GM10248 (cell line): ENCODE results near the gene PBLD.
A peak's percentile ranks its signal among the peaks of the same experiment; 100 is the strongest.

Experiments used
- CTCF ChIA-PET: fragments of 300-600 bp; sonication (Branson Sonifier 250); formaldehyde crosslinking; extraction: SDS; loops from one replicate; lab custom pipeline; 2021; ENCODE audit warnings: antibody characterized with exemption; lab: Yijun Ruan, JAX
- POLR2A ChIA-PET: fragments of 350-650 bp; sonication (Branson Sonifier 250); formaldehyde crosslinking; extraction: SDS; loops from one replicate; lab custom pipeline; 2020; ENCODE audit warnings: antibody characterized with exemption; lab: Yijun Ruan, JAX
- DNase-seq: peaks from one replicate; pipeline ENCODE4 v3.0.0; 2012; ENCODE audit errors: extremely low spot score
- CTCF ChIP-seq: IDR thresholded peaks from 2 replicates; pipeline ENCODE4 v1.5.1; 2012; ENCODE audit warnings: mild to moderate bottlenecking, low read depth; ENCODE audit errors: extremely low read depth, missing control alignments, control extremely low read depth

The PBLD gene

GRCh38 chr10:68332259-68333057, at the start of gene PBLD:
Gene PBLD (minus strand): TSS chr10:68332928. CDS start chr10:68306844, 26,084 bp downstream.
- ChIA-PET CTCF (interaction anchor here (0.8 to 3.4 kb wide), 5 partner anchors 9 to 477 kb away, joined by 3 to 14 read pairs (median 4); partner anchors contain the start of gene RUFY2), POLR2A (interaction anchor here (0.6 to 1.2 kb wide), 4 partner anchors 101 to 1418 kb away, joined by 3 to 8 read pairs (median 3); no protein-coding TSS in a partner anchor)
- TF ChIP-seq CTCF = peak; percentile 57
- DNase-seq = peak; percentile 43

GRCh38 chr10:68371604-68372003, 38.9 kb upstream of the PBLD start:
- TF ChIP-seq CTCF = no peak
- DNase-seq = no peak
- ChIA-PET CTCF (interaction anchor here (2.1 to 3.3 kb wide), 2 partner anchors 9 to 35 kb away, joined by 6 to 15 read pairs; partner anchors contain the start of gene RUFY2), POLR2A (no interaction called here)

- DNase-seq = no peak
- POLR2A ChIA-PET = no interaction called here
- TF ChIP-seq CTCF = no peak
- CTCF ChIA-PET = interaction anchor here (1.6 kb wide), 1 partner anchor 19 kb away, joined by 5 read pairs; no protein-coding TSS in a partner anchor
Measured at GRCh38 chr10:68367121-68367520, 34.4 kb upstream of the PBLD start.

- CTCF ChIA-PET = interaction anchor here (1.6 kb wide), 1 partner anchor 18 kb away, joined by 5 read pairs; no protein-coding TSS in a partner anchor
- POLR2A ChIA-PET = no interaction called here
- DNase-seq = no peak
- TF ChIP-seq CTCF = no peak
Measured at GRCh38 chr10:68366600-68366999, 33.9 kb upstream of the PBLD start.

- CTCF ChIA-PET = interaction anchor here (4.7 kb wide), 1 partner anchor 18 kb away, joined by 26 read pairs; no protein-coding TSS in a partner anchor
- no peak for DNase-seq
- no peak for TF ChIP-seq CTCF
- POLR2A ChIA-PET = no interaction called here
Measured at GRCh38 chr10:68365611-68366010, 32.9 kb upstream of the PBLD start.

GRCh38 chr10:68364101-68364886, 31.6 kb upstream of the PBLD start:
- CTCF ChIA-PET = interaction anchor here (0.9 to 4.7 kb wide), 4 partner anchors 9 to 43 kb away, joined by 3 to 26 read pairs (median 5); partner anchors contain the start of gene RUFY2
- POLR2A ChIA-PET = no interaction called here
- DNase-seq = no peak
- TF ChIP-seq CTCF = no peak
